ENCODE measurements around the gene LCP1.

Gene LCP1

DNA sequence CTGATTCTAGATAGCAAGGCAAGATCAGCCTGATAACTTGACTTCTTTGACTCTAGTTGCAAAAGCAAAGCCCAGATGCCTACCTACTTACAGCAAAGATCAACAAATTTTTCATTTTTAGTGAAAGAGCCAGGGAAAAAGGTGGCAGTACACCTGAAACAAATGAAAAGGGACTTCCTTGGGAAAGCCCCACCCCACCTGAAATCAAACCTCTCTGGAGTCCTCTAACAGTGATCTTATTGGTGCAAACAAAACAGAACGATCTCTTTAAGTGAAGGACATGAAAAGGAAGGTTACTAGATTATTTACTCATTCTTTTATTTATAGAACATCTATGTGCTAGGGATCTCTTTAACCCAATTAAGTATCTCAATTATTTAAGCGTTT is 507 bp upstream of the LCP1 start:
- DNase-seq (ENCODE audit: low read depth, low spot score): no peak
- no peak overlapping the region for H3K4me3 ChIP-seq (ENCODE audit: low read depth, low read length)
- TF ChIP-seq, protein P1, sequence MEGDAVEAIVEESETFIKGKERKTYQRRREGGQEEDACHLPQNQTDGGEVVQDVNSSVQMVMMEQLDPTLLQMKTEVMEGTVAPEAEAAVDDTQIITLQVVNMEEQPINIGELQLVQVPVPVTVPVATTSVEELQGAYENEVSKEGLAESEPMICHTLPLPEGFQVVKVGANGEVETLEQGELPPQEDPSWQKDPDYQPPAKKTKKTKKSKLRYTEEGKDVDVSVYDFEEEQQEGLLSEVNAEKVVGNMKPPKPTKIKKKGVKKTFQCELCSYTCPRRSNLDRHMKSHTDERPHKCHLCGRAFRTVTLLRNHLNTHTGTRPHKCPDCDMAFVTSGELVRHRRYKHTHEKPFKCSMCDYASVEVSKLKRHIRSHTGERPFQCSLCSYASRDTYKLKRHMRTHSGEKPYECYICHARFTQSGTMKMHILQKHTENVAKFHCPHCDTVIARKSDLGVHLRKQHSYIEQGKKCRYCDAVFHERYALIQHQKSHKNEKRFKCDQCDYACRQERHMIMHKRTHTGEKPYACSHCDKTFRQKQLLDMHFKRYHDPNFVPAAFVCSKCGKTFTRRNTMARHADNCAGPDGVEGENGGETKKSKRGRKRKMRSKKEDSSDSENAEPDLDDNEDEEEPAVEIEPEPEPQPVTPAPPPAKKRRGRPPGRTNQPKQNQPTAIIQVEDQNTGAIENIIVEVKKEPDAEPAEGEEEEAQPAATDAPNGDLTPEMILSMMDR (IDR thresholded peaks at IDR 0.05; ENCODE audit: low read depth, low read length): no peak
- in situ Hi-C loops (cut with HindIII; ENCODE audit: low sequenced_read_pairs): no loop called here

DNA sequence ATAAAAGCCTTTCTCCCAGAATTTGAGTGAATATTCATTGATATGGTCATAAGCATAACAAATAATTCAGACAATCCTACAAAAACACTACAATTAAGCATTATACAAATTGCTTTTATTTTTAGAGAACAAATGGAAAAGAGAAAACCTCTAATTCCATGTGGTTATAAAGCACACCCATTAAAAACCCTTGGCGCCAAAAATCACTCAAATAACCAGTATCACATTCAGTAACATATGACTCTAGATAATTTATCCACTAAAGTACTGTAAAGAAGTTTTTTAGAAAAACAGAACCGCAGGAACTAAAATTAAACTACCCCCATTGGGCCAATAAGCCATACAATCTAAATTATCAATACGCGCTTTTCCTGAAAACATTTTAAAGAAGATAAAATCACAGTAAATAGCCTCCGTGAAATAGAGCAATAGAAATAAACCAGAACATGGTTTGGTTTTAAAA is 569 bp downstream of the LCP1 start:
- in situ Hi-C loops (cut with HindIII; ENCODE audit: low sequenced_read_pairs): no loop called here
- DNase-seq (ENCODE audit: low read depth, low spot score): no peak
- no peak overlapping the region for H3K4me3 ChIP-seq (ENCODE audit: low read depth, low read length)
- TF ChIP-seq, protein P1 (IDR thresholded peaks at IDR 0.05; ENCODE audit: low read depth, low read length): no peak

DNA sequence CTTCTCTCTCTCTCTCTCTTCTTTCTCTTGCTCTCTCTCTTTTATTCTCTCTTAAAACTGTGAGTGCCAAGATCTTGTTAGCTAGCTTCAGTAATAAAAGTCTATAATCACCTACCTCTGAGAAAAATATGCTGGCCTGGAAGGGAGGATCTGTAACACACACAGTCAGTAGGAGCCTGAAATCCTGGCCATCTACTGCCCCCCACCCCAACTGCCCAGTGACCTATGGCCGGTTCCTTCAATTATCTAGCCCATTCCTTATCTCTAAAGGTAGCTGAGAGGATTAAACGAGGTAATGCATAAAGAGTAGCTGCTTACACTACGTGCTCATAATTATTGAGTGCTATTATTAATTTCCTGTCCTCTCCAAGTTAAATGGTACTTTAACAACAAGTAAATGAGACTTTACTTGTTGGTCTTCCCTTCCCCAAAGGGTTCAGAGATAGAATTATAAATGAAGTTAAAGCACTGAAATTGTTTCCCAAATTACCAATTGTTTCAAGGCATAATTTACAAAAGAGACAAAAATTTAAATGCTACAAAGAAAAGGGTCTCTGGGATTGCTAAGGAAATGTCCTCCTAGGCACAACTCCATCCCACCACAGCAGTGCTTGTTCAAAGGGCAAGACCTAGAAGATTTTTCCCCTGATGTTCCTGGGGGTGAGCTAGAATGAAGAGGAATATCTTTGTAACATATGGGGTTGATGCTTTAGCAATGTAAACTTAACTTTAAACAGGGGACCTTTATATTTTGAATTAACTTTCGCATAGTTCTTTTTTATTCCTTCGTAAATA is 1.8 kb downstream of the LCP1 start:
- in situ Hi-C loops (cut with HindIII; ENCODE audit: low sequenced_read_pairs): no loop called here
- no peak for DNase-seq (ENCODE audit: low read depth, low spot score)
- TF ChIP-seq, protein P1 (IDR thresholded peaks at IDR 0.05; ENCODE audit: low read depth, low read length): no peak
- no peak overlapping the region for H3K4me3 ChIP-seq (ENCODE audit: low read depth, low read length)

DNA sequence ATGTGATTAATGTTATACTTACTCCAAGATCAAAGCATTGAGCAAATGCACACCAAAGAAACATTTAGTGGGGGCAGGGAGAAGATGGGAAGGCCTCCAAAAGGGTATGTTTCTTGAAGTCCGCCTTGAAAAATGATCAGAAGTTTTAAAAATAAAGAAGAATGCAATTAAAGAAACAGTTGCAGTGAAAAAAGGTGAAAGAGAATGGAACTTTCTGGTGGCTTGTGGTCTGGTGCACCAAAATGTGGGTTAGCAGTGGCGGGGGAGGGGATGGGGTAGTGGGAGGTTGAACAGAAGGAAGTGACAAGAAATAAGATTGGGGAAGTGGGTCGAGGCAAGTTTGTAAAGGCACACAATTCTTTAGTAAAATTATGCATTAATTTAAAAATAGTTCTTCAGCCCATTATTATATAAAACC is 2.5 kb downstream of the LCP1 start:
- no peak overlapping the region for H3K4me3 ChIP-seq (ENCODE audit: low read depth, low read length)
- no peak for DNase-seq (ENCODE audit: low read depth, low spot score)
- in situ Hi-C loops (cut with HindIII; ENCODE audit: low sequenced_read_pairs): no loop called here

DNA sequence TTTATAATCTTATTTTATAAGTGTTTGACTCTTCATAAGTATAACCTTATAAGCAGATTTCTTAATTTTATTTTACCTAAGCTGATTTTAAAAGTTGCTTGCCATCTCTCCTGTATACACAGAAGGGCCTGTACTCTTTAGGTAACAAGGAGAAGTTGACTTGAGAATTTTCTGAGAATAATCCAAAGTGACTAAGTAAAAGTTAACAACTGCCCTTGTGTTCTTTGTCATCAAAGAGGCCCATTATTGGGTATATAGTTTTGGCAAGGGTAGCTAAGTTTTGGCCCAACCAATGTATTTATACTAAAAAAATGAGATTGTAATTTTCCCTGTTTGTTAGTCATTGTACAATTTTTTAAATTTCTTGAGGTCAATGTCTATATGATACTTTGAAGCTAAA is 3.2 kb downstream of the LCP1 start:
- TF ChIP-seq, protein P1 (IDR thresholded peaks at IDR 0.05; ENCODE audit: low read depth, low read length): no peak
- in situ Hi-C loops (cut with HindIII; ENCODE audit: low sequenced_read_pairs): no loop called here
- no peak for DNase-seq (ENCODE audit: low read depth, low spot score)
- H3K4me3 ChIP-seq (ENCODE audit: low read depth, low read length): no peak overlapping the region

More for the DNA sequence above, 2.5 kb downstream of the LCP1 start:
- TF ChIP-seq, protein P1 (IDR thresholded peaks at IDR 0.05; ENCODE audit: low read depth, low read length): no peak

DNA sequence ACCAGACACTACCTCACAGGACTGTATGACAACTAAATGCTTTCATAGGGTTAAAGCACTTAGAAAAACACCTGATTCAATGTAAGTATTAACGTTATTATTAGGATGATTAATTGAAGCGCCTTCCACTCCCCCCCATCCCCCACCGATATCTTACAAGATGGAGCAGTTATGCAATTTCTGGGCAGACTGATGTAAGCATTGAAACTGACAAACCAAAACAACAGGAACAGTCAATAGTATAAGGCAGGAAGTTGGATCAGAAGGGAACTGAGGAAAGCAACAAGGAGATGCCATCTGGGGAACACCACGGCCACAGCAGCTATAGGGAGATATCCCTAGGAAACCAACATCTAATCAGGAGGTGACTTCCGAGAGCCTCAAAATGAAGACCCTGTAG is 3.8 kb downstream of the LCP1 start:
- TF ChIP-seq, protein P1 (IDR thresholded peaks at IDR 0.05; ENCODE audit: low read depth, low read length): no peak
- DNase-seq (ENCODE audit: low read depth, low spot score): no peak
- in situ Hi-C loops (cut with HindIII; ENCODE audit: low sequenced_read_pairs): no loop called here
- H3K4me3 ChIP-seq (ENCODE audit: low read depth, low read length): no peak overlapping the region
